GM12874 (cell line): Measurements from ENCODE around the gene TMEM229A.

ENCODE experiments used
- CTCF ChIP-seq: IDR thresholded peaks from 2 replicates; pipeline ENCODE4 v1.5.1; 2011; ENCODE audit warnings: low read depth, mild to moderate bottlenecking, control low read depth, low read length, moderate library complexity; ENCODE audit not compliant: insufficient read depth

TMEM229A gene

DNA sequence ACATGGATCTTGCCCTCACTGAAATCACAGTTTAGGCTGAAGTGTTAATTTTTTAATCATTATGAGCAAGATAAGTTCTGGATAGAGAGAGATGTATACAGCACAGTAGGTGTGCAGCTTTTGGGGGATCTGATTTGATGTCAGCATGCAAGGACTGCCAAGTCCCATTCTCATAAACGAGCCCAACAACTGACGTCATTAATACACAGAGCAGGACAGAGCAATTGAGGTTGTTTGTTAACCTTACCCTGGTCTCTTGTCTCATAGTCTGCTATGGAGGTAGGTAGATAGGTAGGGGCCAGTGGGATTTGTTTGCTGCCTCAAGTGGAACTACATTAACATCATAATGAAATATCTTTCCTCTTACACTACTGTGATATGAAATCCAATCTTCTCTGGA lies 8.6 kb upstream of the TMEM229A start:
- TF ChIP-seq CTCF, result no peak

DNA sequence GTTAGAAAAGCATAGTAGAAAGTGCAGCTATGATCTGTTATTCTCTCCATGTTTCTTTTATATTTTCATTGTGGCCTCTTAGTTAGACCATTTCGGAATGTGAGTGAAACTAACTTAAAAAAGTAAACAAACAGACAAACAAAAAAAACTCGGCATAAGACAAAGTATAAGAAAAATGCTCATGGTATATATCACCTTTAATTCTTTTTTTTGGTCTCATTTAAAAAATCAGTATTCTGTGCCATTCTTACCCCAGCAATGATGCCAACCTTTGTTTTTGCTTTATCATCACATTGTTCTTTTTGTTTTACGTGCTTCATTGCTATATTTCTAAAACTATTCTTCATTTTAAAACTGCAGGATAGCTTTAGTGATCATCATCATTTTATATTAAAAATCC lies 2.8 kb upstream of the TMEM229A start:
- no peak for TF ChIP-seq CTCF

- no peak for TF ChIP-seq CTCF
Measured at GRCh38 chr7:124034754-124035100, 1.9 kb upstream of the TMEM229A start.

DNA sequence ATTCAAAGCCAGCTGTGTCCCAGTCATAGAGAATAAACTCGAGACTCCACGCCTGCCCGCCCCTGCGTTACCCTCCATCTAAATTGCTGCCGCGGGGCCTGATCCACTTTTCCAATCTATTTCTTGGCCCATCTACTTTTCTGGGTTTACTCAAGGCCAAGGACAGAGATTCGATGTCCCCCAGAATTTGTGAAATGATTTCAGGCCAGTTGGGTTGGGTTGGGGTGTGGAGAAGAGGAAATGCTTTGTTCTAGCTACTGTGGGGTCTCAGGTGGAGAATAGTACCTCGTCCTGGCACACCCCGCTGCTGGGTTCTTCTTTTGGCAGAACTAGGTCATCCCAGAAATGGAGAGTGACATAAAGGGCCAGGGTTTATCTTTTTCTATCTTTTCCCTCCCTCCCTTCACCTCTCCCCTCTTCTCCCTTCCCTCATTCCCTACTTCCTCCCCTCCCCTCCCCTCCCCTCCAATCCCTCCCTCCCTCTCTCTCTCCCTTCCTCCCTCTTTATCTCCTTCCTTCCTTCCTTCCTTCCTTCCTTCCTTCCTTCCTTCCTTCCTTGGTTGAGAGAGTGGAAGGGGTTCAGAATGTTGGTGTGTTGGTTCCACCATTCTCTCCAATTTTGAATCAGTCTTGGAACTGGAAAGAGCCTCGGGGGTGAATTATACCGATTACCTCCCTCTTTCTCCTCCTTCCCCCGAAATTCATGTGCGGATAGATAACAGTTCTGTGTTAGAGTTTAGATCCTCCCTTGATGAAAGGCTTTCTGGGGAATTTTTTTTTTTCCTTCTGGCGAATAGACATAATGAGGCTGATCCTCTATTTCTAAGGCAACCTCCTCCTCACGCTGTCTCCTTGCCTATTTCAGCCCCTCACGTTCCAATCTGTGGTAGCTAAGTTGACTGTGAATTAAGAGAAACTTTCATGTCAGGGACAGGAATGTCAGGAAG lies 1.2 kb upstream of the TMEM229A start:
- no peak for TF ChIP-seq CTCF

DNA sequence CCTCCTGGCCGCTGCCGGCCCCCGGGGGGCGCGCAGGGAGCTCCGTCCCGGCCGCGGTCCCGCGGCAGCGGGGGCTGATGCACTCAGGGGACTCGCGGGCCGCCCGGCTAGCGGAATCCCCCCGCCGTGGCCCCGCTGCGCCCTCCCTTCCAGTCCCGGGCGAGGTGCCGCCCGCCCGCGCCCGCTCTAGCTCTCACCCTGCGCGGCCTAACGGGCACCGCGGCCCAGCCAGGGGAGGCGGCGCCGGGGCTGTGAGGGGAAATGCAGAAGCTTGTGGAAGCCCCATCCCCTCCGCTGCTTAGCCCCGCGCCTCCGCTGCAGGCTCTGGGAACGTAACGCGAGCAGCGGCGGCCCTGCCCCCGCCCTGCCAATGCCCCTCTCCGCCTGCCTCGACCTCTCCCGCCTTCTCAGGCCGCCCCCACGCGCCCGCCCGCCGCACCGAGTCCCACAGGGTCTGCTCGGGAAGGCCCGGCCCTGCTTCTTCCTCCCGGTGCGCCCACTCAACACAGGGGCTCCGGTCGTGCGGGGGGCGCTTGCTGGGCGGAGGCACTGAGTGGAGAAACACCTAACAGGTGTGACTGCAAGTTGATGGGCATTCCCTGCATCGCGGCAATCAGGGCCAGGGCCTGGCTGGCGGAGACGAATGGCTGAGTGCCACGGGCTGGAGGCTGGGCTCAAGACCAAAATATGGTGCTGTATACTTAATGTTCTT lies 384 bp upstream of the TMEM229A start:
- TF ChIP-seq CTCF, result no peak

DNA sequence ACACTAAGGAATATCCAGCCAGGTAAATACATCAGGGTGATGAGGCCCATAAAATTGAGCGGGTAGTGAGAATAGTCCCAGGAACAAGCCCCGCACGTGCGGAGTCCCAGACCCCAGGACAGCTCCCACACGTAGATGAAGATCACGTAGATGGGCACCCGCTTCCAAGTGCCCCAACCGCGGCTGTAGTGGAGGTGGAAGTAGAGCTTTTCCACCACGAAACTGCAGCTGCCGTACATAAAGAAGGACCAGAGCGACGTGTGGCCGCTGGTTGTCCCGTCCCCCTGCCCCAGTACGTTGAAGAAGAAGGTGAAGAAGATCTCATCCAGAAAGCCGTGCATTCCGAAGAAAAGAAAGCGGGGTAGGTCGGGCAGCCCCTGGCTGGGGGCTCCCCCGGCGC lies 948 bp downstream of the TMEM229A start:
- no peak for TF ChIP-seq CTCF

- TF ChIP-seq CTCF, result no peak
Measured at GRCh38 chr7:124031406-124031805, 1.5 kb downstream of the TMEM229A start.
